A673 (cell line): ENCODE results near the gene DNAH1.

ENCODE experiments used
- CTCF ChIP-seq: fragments of 300-800, 200-600 bp; sonication (generic); conservative IDR thresholded peaks from 2 replicates; pipeline ENCODE4 v1.5.1; 2017; ENCODE audit warnings: low read depth, mild to moderate bottlenecking, antibody characterized with exemption, low read length, moderate library complexity, mixed read lengths
- EZH2 ChIP-seq: fragments of 200-600 bp; sonication (generic); IDR thresholded peaks from 2 replicates; pipeline ENCODE4 v1.6.1; 2017; ENCODE audit warnings: borderline replicate concordance, low read depth, mild to moderate bottlenecking, mixed read lengths, antibody characterized with exemption, low read length; ENCODE audit not compliant: poor library complexity, severe bottlenecking

- no peak for TF ChIP-seq CTCF
- no peak for TF ChIP-seq EZH2
Observed at GRCh38 chr3:52321481-52321880, 5.4 kb downstream of the DNAH1 start.
